Measurements from ENCODE around the gene NEUROD2.

DNA sequence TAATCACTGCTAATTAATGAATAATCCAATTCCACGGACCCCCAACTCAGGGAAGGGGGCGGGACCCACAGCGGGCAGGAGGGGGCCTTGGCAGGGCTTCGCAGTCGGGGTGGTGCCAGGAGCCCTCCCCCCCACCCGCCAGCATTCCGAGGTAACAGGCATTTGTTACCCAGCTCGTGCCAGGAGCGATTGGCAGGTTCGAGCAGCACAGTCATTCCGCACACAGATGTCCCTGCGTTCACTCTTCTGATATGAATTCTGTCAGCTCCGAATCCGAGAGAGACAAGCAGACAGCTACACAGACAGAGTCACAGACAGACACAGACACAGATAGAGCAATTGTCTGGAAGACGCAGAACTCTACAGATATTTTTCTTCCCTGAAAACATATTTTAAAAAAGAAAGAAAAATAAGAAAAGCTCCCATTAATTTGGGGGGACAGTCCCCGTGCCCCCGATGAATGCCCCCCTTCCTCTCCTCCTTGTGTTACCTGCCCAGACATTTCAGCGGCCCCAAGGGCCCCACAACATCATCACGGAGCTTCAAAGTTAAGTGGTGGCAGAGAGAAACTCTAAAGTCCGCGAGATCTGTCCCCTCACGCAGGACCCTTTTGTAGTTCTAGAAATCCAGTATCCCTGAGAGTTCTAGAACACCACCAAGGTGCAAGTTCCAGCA lies 10.2 kb downstream of the NEUROD2 start:
- TF ChIP-seq POLR2A (IDR thresholded peaks at IDR 0.05) (no peak), EP300 (IDR thresholded peaks at IDR 0.05) (no peak), POLR2AphosphoS5 (IDR thresholded peaks at IDR 0.05) (no peak)
- TF ChIP-seq, protein P1, sequence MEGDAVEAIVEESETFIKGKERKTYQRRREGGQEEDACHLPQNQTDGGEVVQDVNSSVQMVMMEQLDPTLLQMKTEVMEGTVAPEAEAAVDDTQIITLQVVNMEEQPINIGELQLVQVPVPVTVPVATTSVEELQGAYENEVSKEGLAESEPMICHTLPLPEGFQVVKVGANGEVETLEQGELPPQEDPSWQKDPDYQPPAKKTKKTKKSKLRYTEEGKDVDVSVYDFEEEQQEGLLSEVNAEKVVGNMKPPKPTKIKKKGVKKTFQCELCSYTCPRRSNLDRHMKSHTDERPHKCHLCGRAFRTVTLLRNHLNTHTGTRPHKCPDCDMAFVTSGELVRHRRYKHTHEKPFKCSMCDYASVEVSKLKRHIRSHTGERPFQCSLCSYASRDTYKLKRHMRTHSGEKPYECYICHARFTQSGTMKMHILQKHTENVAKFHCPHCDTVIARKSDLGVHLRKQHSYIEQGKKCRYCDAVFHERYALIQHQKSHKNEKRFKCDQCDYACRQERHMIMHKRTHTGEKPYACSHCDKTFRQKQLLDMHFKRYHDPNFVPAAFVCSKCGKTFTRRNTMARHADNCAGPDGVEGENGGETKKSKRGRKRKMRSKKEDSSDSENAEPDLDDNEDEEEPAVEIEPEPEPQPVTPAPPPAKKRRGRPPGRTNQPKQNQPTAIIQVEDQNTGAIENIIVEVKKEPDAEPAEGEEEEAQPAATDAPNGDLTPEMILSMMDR (IDR thresholded peaks at IDR 0.05), result no peak
